ENCODE data around the gene HPS5. TPM values are rescaled to one million over a fixed set of nuclear protein-coding genes. Genes with fewer than 3 reads are reported as not detected.

HPS5 gene
- total RNA-seq, 1 donor from 2014 or later = 14.7 TPM

DNA sequence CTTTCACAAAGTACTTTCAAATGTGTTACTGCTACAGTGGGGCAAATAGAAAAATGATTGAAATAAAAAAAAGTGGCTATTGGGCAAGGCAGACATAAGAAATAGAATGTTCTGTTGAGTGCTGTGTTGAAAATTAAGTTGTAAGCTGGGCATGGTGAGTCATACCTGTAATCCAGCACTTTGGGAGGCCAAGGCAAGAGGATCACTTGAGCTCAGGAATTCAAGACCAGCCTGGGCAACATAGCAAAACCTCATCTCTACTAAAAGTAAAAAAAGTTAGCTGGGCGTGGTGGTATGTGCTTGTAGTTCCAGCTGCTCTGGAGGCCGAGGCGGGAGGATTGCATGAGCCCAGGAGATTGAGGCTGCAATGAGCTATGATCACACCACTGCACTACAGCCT lies 45.5 kb upstream of the HPS5 start:
- no peaks in the 10 kb centered on the region for H3K27me3 Mint-ChIP-seq (ENCODE audit: unreplicated experiment)
- H3K4me3 Mint-ChIP-seq (ENCODE audit: unreplicated experiment) = no peak overlapping the region
- no peaks in the 10 kb centered on the region for H3K4me1 Mint-ChIP-seq (ENCODE audit: unreplicated experiment)
- peaks cover 8% of the 10 kb centered on the region for H3K36me3 Mint-ChIP-seq (ENCODE audit: low read depth, unreplicated experiment)
- DNase-seq (ENCODE audit: low spot score) = no peak
- no peak overlapping the region for H3K27ac Mint-ChIP-seq (ENCODE audit: unreplicated experiment)
- TF ChIP-seq, protein P1, sequence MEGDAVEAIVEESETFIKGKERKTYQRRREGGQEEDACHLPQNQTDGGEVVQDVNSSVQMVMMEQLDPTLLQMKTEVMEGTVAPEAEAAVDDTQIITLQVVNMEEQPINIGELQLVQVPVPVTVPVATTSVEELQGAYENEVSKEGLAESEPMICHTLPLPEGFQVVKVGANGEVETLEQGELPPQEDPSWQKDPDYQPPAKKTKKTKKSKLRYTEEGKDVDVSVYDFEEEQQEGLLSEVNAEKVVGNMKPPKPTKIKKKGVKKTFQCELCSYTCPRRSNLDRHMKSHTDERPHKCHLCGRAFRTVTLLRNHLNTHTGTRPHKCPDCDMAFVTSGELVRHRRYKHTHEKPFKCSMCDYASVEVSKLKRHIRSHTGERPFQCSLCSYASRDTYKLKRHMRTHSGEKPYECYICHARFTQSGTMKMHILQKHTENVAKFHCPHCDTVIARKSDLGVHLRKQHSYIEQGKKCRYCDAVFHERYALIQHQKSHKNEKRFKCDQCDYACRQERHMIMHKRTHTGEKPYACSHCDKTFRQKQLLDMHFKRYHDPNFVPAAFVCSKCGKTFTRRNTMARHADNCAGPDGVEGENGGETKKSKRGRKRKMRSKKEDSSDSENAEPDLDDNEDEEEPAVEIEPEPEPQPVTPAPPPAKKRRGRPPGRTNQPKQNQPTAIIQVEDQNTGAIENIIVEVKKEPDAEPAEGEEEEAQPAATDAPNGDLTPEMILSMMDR (IDR thresholded peaks at IDR 0.05; ENCODE audit: unreplicated experiment) = no peak
- no peaks in the 10 kb centered on the region for H3K9me3 Mint-ChIP-seq (ENCODE audit: unreplicated experiment)

DNA sequence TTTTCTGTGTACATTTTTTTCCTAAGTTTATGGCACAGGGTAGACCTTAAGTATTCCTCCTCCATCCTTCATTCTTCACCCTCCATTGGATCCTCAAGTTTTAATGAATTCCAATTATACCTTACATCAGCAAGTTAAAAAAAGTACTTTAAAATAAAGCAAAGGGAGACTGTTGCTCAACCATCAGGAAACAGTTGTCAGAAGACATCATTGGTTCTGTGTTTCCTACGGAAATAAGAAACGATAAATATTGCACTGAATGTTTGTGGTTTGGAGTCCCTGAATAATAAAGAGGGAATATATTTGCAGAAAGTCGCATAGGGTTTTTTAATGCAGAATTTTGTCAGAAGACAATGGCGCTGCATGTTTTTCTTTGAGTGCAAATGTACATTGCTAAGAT lies 44.3 kb upstream of the HPS5 start:
- Mint-ChIP-seq H3K4me1 (ENCODE audit: unreplicated experiment) (no peaks in the 10 kb centered on the region), H3K27ac (ENCODE audit: unreplicated experiment) (no peak overlapping the region), H3K36me3 (ENCODE audit: low read depth, unreplicated experiment) (peaks cover 8% of the 10 kb centered on the region), H3K4me3 (ENCODE audit: unreplicated experiment) (no peak overlapping the region), H3K27me3 (ENCODE audit: unreplicated experiment) (no peaks in the 10 kb centered on the region), H3K9me3 (ENCODE audit: unreplicated experiment) (no peaks in the 10 kb centered on the region)
- no peak for DNase-seq (ENCODE audit: low spot score)
- TF ChIP-seq, protein P1 (IDR thresholded peaks at IDR 0.05; ENCODE audit: unreplicated experiment) = no peak

DNA sequence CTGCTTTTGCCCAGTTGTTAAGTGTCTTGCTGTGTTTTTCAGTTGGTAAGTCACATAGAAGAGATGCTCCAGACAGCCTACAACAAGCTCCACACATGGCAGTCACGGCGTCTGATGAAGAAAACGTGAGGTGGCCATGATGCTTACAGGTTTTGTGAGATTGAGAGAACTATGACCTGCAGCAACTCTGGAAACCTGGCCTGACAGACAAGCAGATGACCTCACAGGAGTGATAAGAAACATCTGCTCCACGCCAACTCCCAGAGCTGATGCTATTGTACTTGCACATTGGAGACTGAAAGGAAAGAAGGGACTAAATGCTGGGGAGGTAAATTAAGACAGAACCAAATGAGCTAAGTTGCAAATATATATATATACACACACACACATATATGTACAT lies 43.8 kb upstream of the HPS5 start:
- peaks cover 8% of the 10 kb centered on the region for H3K36me3 Mint-ChIP-seq (ENCODE audit: low read depth, unreplicated experiment)
- H3K27me3 Mint-ChIP-seq (ENCODE audit: unreplicated experiment) = no peaks in the 10 kb centered on the region

DNA sequence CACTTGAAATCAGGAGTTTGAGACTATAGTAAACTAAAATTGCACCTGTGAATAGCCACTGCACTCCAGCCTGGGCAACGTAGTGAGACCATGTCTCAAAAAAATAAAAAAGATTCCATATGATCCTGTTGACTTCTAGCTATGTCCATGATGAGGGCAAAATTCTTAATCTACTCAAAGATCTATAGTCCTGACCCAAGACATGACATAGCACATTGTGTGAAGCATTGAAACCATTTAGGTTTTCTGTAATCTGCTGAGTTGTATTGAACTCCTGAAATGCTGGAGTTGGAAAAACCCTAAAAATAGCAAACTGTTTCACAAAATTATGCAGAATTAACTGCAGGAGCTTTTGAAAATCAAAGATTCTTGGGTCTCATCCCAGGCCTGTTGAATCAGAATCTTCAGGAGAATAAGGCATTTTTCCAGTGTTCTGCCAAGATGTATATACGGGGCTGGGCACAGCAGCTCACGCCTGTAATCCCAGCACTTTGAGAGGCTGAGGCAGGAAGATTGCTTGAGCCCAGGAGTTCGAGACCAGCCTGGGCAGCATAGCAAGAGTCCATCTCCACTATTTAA lies 42.6 kb upstream of the HPS5 start:
- H3K4me3 Mint-ChIP-seq (ENCODE audit: unreplicated experiment) = no peak overlapping the region
- no peaks in the 10 kb centered on the region for H3K4me1 Mint-ChIP-seq (ENCODE audit: unreplicated experiment)
- no peaks in the 10 kb centered on the region for H3K9me3 Mint-ChIP-seq (ENCODE audit: unreplicated experiment)
- peaks cover 8% of the 10 kb centered on the region for H3K36me3 Mint-ChIP-seq (ENCODE audit: low read depth, unreplicated experiment)
- no peak for DNase-seq (ENCODE audit: low spot score)
- no peak overlapping the region for H3K27ac Mint-ChIP-seq (ENCODE audit: unreplicated experiment)
- H3K27me3 Mint-ChIP-seq (ENCODE audit: unreplicated experiment) = no peaks in the 10 kb centered on the region
- TF ChIP-seq, protein P1 (IDR thresholded peaks at IDR 0.05; ENCODE audit: unreplicated experiment) = no peak

More for the DNA sequence above, 43.8 kb upstream of the HPS5 start:
- H3K4me3 Mint-ChIP-seq (ENCODE audit: unreplicated experiment) = no peak overlapping the region
- no peak for DNase-seq (ENCODE audit: low spot score)
- TF ChIP-seq, protein P1 (IDR thresholded peaks at IDR 0.05; ENCODE audit: unreplicated experiment) = no peak
- H3K9me3 Mint-ChIP-seq (ENCODE audit: unreplicated experiment) = no peaks in the 10 kb centered on the region
- no peaks in the 10 kb centered on the region for H3K4me1 Mint-ChIP-seq (ENCODE audit: unreplicated experiment)
- H3K27ac Mint-ChIP-seq (ENCODE audit: unreplicated experiment) = no peak overlapping the region

DNA sequence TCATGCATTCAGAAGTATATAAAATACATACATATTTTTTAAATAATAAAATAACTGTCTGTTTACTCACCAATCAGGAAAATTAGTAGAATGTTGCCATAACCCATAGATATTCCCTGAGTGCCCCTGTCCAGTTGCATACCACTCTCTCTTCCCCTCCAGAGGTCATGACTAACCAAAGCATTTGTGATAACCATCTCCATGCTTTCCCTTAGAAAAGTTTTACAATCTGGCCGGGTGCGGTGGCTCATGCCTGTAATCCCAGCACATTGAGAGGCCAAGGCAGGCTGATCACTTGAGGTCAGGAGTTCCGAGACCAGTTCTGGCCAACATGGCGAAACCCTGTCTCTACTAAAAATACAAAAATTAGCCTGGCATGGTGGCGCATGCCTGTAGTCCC lies 39.2 kb upstream of the HPS5 start:
- Mint-ChIP-seq H3K9me3 (ENCODE audit: unreplicated experiment) (no peaks in the 10 kb centered on the region), H3K4me1 (ENCODE audit: unreplicated experiment) (no peaks in the 10 kb centered on the region), H3K4me3 (ENCODE audit: unreplicated experiment) (no peak overlapping the region), H3K27me3 (ENCODE audit: unreplicated experiment) (no peaks in the 10 kb centered on the region), H3K27ac (ENCODE audit: unreplicated experiment) (no peak overlapping the region), H3K36me3 (ENCODE audit: low read depth, unreplicated experiment) (peaks cover 15% of the 10 kb centered on the region)
- DNase-seq (ENCODE audit: low spot score) = no peak
- TF ChIP-seq, protein P1 (IDR thresholded peaks at IDR 0.05; ENCODE audit: unreplicated experiment) = no peak

Data from endothelial cell (in vitro differentiated cells).